ENCODE results near the gene SEPTIN5. TPM values are rescaled to one million over a fixed set of nuclear protein-coding genes. Genes with fewer than 3 reads are reported as not detected.

Gene SEPTIN5
- total and polyA plus RNA-seq, 2 experiments from 2014 or later, result 4.3 to 17.2 TPM

GRCh38 chr22:19751497-19752245 is 37.4 kb downstream of the SEPTIN5 start:
- Histone ChIP-seq H3K4me3 (no peak overlapping the region), H3K27me3 (ENCODE audit: insufficient read depth) (peaks cover 45% of the 10 kb centered on the region), H3K27ac (ENCODE audit: low read depth) (no peak overlapping the region), H3K4me1 (ENCODE audit: insufficient read depth) (peaks cover 5% of the 10 kb centered on the region; the same call in 1 of the 2 replicates), H2AFZ (no peak overlapping the region), H3K36me3 (ENCODE audit: insufficient read depth) (no peaks in the 10 kb centered on the region), H4K20me1 (replicated peaks; ENCODE audit: insufficient read depth) (peaks cover 2% of the 10 kb centered on the region; the same call in 1 of the 2 replicates), H3K79me2 (replicated peaks; ENCODE audit: insufficient read depth) (no peaks in the 10 kb centered on the region), H3F3A (replicated peaks; ENCODE audit: low read depth) (no peaks in the 10 kb centered on the region), H3K9me2 (ENCODE audit: insufficient read depth) (no peaks in the 10 kb centered on the region), H3K4me2 (no peak overlapping the region)
- Mint-ChIP-seq H3K27ac (no peak overlapping the region), H3K4me3 (no peak overlapping the region), H3K4me1 (peaks cover 6% of the 10 kb centered on the region), H3K27me3 (ENCODE audit: insufficient read depth, low read depth, poor library complexity) (peaks cover 55% of the 10 kb centered on the region), H3K36me3 (ENCODE audit: low read depth) (no peaks in the 10 kb centered on the region), H3K9me3 (no peaks in the 10 kb centered on the region)
- no peak for TF ChIP-seq ZNF331 (CRISPR knock-in tag; IDR thresholded peaks at IDR 0.05; ENCODE audit: low read depth)
- no peak for TF ChIP-seq JUNB (IDR thresholded peaks at IDR 0.05; ENCODE audit: unreplicated experiment)
- TF ChIP-seq EZH2phosphoT487 (IDR thresholded peaks at IDR 0.05; ENCODE audit: unreplicated experiment), result no peak
- ATAC-seq (no peak), DNase-seq (ENCODE audit: low spot score) (no peak)

GRCh38 chr22:19753090-19753842 is 39.0 kb downstream of the SEPTIN5 start:
- TF ChIP-seq CTCF (conservative IDR thresholded peaks at IDR 0.05; ENCODE audit: low read depth in 2 of 2) (peak; percentile 48 to 75), NANOG (IDR thresholded peaks at IDR 0.05; ENCODE audit: borderline replicate concordance) (no peak)
- peaks cover 61% of the 10 kb centered on the region for H3K27me3 ChIP-seq (ENCODE audit: insufficient read depth)
- no peak overlapping the region for H3K4me3 ChIP-seq
- H3K36me3 Mint-ChIP-seq (ENCODE audit: low read depth), result no peaks in the 10 kb centered on the region
- no peak overlapping the region for H3K4me2 ChIP-seq
- no peaks in the 10 kb centered on the region for H3K9me3 Mint-ChIP-seq
- peaks cover 5% of the 10 kb centered on the region for H4K20me1 ChIP-seq (replicated peaks; ENCODE audit: insufficient read depth)
- 0 out of 2 replicates have a peak, but pooled peaks cover 9% of the 10 kb centered on the region for H3F3A ChIP-seq (replicated peaks; ENCODE audit: low read depth)
- no peak overlapping the region for H3K27ac Mint-ChIP-seq
- no peaks in the 10 kb centered on the region for H3K36me3 ChIP-seq (ENCODE audit: insufficient read depth)
- ATAC-seq, result peak; percentile 2
- no peaks in the 10 kb centered on the region for H3K79me2 ChIP-seq (replicated peaks; ENCODE audit: insufficient read depth)
- DNase-seq (ENCODE audit: low spot score), result peak; percentile 48
- H3K4me1 Mint-ChIP-seq, result peaks cover 12% of the 10 kb centered on the region
- H3K9me2 ChIP-seq (ENCODE audit: insufficient read depth), result no peaks in the 10 kb centered on the region
- H3K27ac ChIP-seq (ENCODE audit: low read depth), result no peak overlapping the region
- no peak overlapping the region for H3K4me3 Mint-ChIP-seq
- peaks cover 5% of the 10 kb centered on the region; the same call in 1 of the 2 replicates for H3K4me1 ChIP-seq (ENCODE audit: insufficient read depth)
- H2AFZ ChIP-seq, result no peak overlapping the region
- peaks cover 69% of the 10 kb centered on the region for H3K27me3 Mint-ChIP-seq (ENCODE audit: insufficient read depth, low read depth, poor library complexity)
